NT2/D1 (cell line): ENCODE results near the gene UFC1.

Experiments
- SUZ12 ChIP-seq: IDR thresholded peaks from 2 replicates; pipeline ENCODE4 v1.6.1; 2011; ENCODE audit not compliant: insufficient read length, insufficient read depth; ENCODE audit errors: extremely low read depth
- YY1 ChIP-seq: IDR thresholded peaks from 2 replicates; pipeline ENCODE4 v1.6.1; 2011; ENCODE audit not compliant: insufficient read length, insufficient read depth
- ZNF274 ChIP-seq: IDR thresholded peaks from 2 replicates; pipeline ENCODE4 v1.6.1; 2011; ENCODE audit warnings: mild to moderate bottlenecking, low read depth, low read length

GRCh38 chr1:161162052-161162451, 8.3 kb downstream of the UFC1 start:
- TF ChIP-seq ZNF274, result no peak
- TF ChIP-seq SUZ12, result no peak
- no peak for TF ChIP-seq YY1
